ENCODE measurements around the gene ATOH8.

DNA sequence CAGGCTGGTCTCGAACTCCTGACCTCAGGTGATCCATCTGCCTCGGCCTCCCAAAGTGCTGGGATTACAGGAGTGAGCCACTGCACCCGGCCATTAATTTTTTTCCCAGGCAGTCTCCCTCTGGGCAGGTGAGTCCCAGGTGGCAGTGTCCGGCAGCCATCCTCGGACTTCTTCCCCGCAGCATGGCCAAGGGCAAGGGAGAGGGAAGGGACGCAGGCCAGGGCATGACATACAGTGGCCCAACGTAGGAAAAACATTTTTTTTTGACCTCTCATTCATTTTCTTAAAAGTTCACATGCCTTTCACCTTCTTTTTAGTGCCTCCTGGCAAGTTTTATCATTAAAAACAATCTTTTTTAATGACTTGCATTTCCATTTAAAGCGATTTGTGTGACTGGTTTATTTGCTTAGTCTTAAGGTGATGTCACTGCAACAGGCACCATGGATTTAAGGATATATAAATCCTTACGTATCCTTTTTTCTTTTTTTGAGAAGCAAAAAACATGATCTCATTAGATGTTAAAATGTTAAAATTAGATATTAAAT is 23.0 kb upstream of the ATOH8 start:
- TF ChIP-seq, protein P1, sequence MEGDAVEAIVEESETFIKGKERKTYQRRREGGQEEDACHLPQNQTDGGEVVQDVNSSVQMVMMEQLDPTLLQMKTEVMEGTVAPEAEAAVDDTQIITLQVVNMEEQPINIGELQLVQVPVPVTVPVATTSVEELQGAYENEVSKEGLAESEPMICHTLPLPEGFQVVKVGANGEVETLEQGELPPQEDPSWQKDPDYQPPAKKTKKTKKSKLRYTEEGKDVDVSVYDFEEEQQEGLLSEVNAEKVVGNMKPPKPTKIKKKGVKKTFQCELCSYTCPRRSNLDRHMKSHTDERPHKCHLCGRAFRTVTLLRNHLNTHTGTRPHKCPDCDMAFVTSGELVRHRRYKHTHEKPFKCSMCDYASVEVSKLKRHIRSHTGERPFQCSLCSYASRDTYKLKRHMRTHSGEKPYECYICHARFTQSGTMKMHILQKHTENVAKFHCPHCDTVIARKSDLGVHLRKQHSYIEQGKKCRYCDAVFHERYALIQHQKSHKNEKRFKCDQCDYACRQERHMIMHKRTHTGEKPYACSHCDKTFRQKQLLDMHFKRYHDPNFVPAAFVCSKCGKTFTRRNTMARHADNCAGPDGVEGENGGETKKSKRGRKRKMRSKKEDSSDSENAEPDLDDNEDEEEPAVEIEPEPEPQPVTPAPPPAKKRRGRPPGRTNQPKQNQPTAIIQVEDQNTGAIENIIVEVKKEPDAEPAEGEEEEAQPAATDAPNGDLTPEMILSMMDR (IDR thresholded peaks at IDR 0.05; ENCODE audit: low read length) = no peak
- TF ChIP-seq EZH2 (IDR thresholded peaks at IDR 0.05; ENCODE audit: borderline replicate concordance, low read length) = no peak

Measured in OCI-LY1 (cell line).